IPS-18c (cell line): ENCODE measurements around the gene POF1B.
"Not testable (repeated sequence)": the region's sequence is repeated elsewhere in the genome, so short reads cannot be mapped to it uniquely, and the experiment has no call there.

Experiments
- H3K4me3 ChIP-seq: 2 replicates; pipeline ENCODE4 v1.7.0; 2013; ENCODE audit warnings: low read depth, mild to moderate bottlenecking, low read length, moderate library complexity; ENCODE audit not compliant: insufficient read depth
- H3K9me3 ChIP-seq: one replicate; pipeline ENCODE4 v1.6.1; 2013; ENCODE audit warnings: mild to moderate bottlenecking, low read length, moderate library complexity; ENCODE audit not compliant: control insufficient read depth, insufficient read depth

The POF1B gene, protein sequence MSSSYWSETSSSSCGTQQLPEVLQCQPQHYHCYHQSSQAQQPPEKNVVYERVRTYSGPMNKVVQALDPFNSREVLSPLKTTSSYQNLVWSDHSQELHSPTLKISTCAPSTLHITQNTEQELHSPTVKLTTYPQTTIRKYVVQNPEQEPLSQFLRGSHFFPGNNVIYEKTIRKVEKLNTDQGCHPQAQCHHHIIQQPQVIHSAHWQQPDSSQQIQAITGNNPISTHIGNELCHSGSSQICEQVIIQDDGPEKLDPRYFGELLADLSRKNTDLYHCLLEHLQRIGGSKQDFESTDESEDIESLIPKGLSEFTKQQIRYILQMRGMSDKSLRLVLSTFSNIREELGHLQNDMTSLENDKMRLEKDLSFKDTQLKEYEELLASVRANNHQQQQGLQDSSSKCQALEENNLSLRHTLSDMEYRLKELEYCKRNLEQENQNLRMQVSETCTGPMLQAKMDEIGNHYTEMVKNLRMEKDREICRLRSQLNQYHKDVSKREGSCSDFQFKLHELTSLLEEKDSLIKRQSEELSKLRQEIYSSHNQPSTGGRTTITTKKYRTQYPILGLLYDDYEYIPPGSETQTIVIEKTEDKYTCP

DNA sequence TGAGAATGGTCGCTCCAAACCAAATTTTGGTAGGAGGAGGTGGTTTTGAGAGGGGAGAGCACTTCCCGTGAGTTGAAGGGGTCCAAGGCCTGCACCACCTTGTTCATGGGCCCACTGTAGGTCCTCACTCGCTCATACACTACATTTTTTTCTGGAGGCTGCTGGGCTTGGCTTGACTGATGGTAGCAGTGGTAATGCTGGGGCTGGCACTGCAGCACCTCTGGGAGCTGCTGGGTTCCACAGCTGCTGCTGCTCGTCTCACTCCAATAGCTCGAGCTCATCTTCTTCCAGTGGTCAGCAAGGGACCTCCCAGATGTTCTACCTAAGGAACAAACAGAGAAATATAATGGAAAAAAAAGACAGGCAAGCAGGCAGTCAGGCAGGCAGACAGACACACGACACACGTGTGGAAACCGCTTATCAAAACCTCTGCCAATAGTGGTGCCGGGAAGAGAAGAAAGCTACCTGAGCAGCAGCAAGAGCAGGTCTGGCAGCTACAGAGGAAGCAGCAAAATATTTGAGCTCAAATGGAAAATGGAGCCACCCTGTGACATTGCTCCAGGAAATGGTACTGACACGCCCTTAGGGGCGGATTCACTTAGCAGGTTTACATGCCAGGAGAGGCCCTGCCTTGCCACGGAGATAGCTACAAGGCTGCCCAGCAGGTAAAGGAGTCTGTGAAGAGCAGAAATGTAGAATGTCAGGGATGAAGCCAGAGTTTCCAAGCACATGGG, at the start of gene POF1B:
Gene POF1B (minus strand): TSS at position 492 of the 734 bp plus-strand sequence. CDS start 211 bp downstream, at position 281.
- Histone ChIP-seq H3K9me3 (peaks cover 3% of the 10 kb centered on the region), H3K4me3 (no peak within 1 kb of the TSS)

- no peak overlapping the region for H3K4me3 ChIP-seq
- peaks cover 3% of the 10 kb centered on the region for H3K9me3 ChIP-seq
Measured at GRCh38 chrX:85429066-85429465, 49.6 kb upstream of the POF1B start.

DNA sequence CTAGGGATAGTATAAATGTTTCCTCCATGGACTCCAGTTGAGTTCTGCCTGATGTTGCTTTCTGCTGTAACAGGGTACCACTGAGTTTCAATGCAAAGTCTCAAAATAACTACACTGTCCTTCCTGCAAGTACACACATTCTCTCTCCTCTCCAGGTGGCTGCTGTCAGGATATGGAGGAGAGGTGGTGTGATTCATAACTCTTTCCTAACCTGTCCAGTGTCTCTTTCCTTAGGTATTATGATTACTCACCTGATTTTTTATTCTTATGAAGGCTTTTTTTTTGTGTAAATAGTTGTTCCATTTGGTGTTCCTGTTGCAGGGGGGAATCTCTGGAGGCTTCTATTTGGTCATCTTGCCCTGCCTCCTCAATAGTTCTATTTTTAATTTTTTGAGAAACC, 39.8 kb upstream of the POF1B start:
- Histone ChIP-seq H3K9me3 (peaks cover 2% of the 10 kb centered on the region), H3K4me3 (no peak overlapping the region)

- Histone ChIP-seq H3K4me3 (no peak overlapping the region), H3K9me3 (no peaks in the 10 kb centered on the region)
Measured at GRCh38 chrX:85391878-85392238, 12.4 kb upstream of the POF1B start.

- no peaks in the 10 kb centered on the region for H3K9me3 ChIP-seq
Measured at GRCh38 chrX:85391185-85391877, 11.9 kb upstream of the POF1B start.

DNA sequence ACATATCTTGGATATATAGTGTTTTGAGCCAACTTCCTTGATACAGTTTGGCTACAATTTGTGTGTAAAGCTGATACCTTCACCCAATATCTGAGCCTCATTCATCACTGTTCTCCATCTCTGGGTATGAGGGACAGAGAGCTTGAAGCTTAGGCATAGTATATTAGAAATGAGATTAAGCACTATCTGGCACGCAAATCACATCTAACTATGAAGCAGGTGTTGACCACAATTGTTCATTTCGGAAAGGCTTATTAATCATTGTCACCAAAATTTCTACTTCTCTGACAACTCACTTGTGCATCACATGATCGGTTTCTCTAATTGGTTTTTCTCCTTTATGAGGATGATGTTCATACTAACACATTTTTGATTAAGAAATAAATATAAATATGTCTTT, 2.1 kb upstream of the POF1B start:
- no peak overlapping the region for H3K4me3 ChIP-seq
- peaks cover 3% of the 10 kb centered on the region for H3K9me3 ChIP-seq

More at GRCh38 chrX:85391185-85391877, 11.9 kb upstream of the POF1B start:
- H3K4me3 ChIP-seq: no peak overlapping the region

DNA sequence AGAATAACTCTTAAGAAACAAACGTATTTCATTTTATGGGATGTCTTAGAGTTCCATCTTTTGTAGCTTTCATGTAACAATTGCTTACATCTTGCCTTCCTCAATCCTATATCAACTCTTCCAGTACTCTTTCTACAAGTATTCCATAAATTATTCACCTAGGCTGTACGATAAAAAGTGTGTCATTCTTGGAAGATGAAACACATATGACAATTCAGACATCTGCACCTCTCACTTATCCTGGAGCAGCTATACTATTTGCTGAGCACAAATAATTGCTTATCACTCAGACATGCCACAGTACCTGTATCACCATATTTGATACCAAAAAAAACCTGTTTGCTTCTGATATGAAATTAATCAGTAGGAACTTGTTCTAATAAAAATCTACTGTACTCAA, 1.0 kb downstream of the POF1B start:
- Histone ChIP-seq H3K9me3 (no peaks in the 10 kb centered on the region), H3K4me3 (no peak overlapping the region)

DNA sequence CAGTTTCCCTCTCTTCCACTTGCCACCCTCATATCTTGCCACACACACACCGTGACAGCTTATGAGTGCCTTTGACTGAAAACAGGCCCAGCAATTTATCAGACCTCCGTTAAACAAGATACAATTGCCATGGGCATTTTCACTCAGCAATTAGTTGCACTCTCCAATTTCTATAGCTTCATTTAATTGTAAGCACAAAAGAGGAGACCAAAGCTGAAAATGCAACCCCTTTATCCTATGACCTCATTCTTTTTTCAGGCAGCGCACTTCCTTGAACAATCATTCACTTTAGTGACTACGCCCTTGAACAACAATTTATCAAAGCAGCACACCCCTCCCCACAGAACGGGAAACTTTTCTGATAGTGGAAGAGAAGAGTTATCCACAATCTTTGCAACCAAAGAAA, 4.1 kb downstream of the POF1B start:
- no peak overlapping the region for H3K4me3 ChIP-seq

DNA sequence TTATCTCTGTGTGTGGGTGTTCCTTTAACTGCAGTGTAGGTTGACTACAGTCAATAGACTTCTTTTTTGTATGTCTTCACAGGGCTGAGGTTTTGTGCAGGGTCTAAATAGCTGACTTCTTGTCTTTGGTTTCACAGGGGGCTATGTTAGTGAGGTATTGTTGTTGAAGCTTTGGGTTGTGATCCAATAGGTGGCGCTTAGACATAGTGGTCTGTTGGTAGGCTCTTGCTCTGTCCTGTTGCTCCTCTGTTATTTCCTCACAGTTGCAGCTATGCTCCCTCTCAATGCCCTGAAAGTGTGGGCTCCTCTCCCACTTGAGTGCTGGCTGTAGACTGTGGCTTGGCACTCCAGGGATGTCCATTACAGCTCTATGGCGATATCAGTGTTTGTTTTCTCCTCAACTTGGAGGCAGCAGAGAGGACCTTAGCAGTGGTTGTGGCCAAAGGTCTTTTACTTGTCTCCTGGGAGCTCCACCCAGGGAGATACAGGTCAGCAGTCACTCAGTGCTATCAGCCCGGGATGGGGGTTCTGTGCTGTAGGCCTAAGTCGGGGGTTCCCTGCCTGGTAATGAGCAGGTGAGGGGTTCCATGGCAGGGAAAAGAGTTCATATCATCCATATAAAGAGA, 14.0 kb downstream of the POF1B start:
- Histone ChIP-seq H3K4me3 (no peak overlapping the region), H3K9me3 (no peaks in the 10 kb centered on the region)

More for the DNA sequence above, 4.1 kb downstream of the POF1B start:
- H3K9me3 ChIP-seq: no peaks in the 10 kb centered on the region

DNA sequence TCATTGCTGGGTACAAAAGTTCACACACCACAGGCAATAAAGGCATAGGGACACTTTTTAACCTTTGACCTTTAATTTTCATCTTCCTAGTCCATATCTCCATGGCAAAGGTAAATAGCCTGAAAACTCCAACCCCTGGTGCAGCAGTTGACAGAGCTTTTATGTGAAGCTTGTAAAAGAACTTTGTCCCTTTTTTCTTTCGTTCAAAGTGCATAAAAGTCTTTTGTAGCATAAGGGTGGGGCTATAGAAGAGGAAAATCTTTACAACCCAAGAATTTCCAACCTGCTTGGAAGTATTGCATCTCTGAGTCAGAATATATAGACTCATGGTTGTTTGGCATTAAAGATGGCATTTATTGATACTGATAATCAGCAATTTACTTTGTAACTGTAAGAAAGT, 20.4 kb downstream of the POF1B start:
- no peaks in the 10 kb centered on the region for H3K9me3 ChIP-seq

GRCh38 chrX:85345523-85345922, 33.9 kb downstream of the POF1B start:
- Histone ChIP-seq H3K4me3 (no peak overlapping the region), H3K9me3 (no peaks in the 10 kb centered on the region)

More for the DNA sequence above, 20.4 kb downstream of the POF1B start:
- no peak overlapping the region for H3K4me3 ChIP-seq

GRCh38 chrX:85327060-85327333, 52.5 kb downstream of the POF1B start:
- Histone ChIP-seq H3K9me3 (no peaks in the 10 kb centered on the region), H3K4me3 (no peak overlapping the region)

DNA sequence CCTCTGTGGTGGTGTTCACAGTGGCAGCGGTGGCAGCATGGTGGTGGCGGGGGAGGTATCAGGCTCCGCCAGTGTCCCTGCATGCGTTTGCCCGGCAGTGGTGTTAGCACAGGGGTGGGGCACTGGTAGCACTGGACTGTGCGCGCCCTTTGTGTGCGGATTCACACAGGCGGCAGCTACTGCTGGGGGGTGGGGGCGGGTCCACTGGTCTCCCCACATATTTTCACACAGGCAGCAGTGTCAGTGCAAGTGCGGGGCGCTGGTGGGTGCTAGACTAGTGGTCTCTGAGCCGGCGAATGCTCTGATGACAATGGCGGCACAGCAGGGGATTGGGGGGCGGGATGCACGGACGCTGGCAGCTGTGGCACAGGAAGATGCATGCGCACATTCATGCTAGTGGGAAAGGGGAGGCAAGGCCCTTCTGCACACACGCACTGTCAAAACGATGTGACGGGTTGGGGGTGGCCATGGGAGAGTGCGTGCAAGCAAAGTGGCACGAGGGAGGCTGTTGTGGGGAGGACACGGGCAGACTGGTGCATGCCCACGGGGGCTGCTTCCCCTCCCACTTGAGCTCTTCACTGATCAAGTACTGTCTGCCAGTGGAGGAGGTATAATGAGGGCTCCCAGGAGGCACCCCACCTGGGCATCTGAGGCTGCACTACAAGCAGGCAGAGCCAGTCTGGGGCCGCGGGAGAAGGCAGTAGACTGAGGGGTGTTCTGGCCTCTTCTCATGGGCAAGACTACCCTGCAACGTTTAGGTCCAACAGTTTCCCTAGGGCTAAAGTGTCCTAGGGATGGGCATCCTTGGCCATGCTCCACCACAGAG, 53.0 kb downstream of the POF1B start:
- Histone ChIP-seq H3K9me3 (no peaks in the 10 kb centered on the region), H3K4me3 (no peak overlapping the region)

- not testable (repeated sequence) for H3K9me3 ChIP-seq, H3K4me3 ChIP-seq
Measured at GRCh38 chrX:85311348-85311747, 68.1 kb downstream of the POF1B start.

DNA sequence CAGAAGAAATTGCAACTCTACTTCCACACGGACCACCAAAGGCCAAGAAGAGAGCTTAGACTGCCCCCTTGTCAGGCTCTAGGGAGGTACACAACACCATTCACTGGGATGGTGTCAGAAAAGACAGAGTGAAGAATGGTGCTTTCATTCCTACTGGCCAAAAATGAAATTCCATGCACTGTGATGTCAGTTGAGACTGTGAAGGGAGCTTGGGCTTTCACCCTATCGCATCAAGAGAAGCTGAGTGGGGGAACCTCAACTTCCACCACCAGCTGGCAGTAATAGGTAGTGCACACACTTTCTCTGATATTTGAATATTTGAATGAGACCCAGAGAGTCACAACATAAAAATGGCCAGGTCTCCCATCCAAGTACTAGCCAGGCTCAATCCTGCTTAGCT, 69.7 kb downstream of the POF1B start:
- no peaks in the 10 kb centered on the region for H3K9me3 ChIP-seq
- no peak overlapping the region for H3K4me3 ChIP-seq

GRCh38 chrX:85303544-85303943, 75.9 kb downstream of the POF1B start:
- H3K4me3 ChIP-seq: no peak overlapping the region
- H3K9me3 ChIP-seq: no peaks in the 10 kb centered on the region
